Measurements from ENCODE around the gene DSCAML1.
"Not testable (repeated sequence)": the region's sequence is repeated elsewhere in the genome, so short reads cannot be mapped to it uniquely, and the experiment has no call there.

The DSCAML1 gene

DNA sequence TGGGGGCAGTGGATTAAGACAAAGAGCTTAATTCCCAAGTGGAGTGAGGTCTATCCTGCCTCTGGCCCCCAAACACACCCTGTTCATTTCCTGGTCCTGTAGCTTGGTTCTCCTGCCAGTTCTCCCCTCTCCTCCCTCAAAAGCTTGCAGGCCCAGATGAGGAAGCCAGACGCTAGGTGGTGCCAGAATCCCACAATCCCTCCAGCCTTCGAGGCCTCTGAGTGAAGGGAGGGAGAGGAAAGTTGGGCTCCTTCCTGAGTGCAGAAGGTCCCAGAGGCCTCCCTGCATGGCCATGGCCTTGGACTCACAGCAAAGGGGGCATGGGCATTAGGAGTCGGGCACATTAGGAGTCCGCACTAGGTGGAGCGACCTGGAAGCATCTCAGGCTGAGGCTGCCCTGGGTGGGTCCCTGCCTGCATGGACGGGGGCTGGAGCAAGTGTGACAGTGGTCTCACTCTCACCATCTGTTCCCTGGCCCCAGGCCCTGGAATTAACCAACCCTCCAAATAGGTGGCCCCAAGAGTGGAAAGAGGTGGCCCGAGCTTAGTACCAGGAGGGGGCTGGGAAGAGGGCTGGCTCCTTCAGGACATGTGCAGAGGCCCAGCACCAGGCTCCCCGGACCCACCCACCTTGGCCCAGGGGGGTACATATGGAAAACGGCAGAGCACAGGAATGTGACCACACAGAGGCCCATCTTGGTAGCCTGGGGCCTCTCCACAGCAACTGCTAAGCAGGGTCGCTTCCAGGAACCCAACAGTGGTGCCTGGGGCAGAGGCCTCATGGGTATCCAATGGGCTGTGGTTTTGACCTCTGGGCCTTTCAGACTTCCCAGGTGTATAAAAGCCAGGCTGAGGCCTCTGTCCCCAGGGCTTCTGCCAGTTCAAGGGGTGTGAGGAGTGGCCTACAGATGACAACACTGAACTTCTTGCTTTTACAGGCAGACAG, 22.4 kb upstream of the DSCAML1 start:
- DNase-seq (ENCODE audit: insufficient read length, low spot score) (no peak), FAIRE-seq (peak; percentile 50)
- TF ChIP-seq POLR2AphosphoS5 (IDR thresholded peaks at IDR 0.05; ENCODE audit: low read depth, low read length) = no peak
- TF ChIP-seq SPI1 (IDR thresholded peaks at IDR 0.05; ENCODE audit: low read depth, low read length) = no peak
- no peak for TF ChIP-seq TAF1 (IDR thresholded peaks at IDR 0.05; ENCODE audit: low read depth, low read length)
- TF ChIP-seq POLR2A (IDR thresholded peaks at IDR 0.05; ENCODE audit: low read depth, low read length) = no peak
- TF ChIP-seq POU2F2 (IDR thresholded peaks at IDR 0.05; ENCODE audit: low read depth, low read length) = no peak
- no peak for TF ChIP-seq PAX5 (IDR thresholded peaks at IDR 0.05; ENCODE audit: insufficient read depth, low read length, severe bottlenecking)

DNA sequence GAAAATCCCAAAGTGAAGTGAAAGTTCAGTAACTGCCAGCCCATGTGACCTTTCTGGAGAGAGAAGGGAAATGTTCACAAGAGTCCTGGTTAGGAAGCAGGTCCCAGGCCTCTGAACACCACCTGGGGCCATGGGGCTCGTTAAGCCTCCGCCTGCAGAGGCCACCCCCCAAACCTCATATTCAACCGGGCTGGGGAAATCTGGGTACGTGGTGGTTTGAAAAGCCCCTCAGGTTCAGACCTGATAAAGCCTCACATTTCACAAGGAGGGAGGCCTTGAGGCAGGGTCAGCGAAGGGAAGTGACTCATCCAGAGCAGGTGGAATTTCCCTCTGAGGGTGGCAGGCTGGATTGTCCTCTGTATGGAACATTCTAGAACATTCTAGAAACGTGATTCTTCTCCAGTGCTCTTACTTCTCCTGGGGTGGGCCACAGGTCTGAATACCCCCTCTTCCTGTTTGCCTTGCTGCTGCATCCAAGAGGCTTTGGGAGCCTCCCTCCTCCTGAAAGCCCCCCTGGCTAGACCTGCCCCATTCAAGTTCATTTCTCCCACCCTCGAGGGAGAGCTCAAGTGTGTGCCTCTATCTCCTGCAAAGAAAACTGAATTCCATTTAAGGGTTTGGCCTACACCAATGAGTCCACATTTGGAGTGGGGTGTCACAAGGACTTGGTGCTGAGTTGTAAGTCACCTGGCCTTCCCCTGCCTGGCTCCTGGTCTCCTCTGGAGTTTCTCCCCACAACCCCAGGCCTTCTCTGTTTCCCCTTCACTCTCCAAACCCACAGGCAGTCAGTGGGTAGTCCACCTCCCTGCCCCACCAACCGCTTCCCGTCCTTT, 21.2 kb upstream of the DSCAML1 start:
- DNase-seq (ENCODE audit: insufficient read length, low spot score) (no peak), FAIRE-seq (no peak)
- peak; percentile 51 for TF ChIP-seq SPI1 (IDR thresholded peaks at IDR 0.05; ENCODE audit: low read depth, low read length)
- TF ChIP-seq POU2F2 (IDR thresholded peaks at IDR 0.05; ENCODE audit: low read depth, low read length) = no peak

DNA sequence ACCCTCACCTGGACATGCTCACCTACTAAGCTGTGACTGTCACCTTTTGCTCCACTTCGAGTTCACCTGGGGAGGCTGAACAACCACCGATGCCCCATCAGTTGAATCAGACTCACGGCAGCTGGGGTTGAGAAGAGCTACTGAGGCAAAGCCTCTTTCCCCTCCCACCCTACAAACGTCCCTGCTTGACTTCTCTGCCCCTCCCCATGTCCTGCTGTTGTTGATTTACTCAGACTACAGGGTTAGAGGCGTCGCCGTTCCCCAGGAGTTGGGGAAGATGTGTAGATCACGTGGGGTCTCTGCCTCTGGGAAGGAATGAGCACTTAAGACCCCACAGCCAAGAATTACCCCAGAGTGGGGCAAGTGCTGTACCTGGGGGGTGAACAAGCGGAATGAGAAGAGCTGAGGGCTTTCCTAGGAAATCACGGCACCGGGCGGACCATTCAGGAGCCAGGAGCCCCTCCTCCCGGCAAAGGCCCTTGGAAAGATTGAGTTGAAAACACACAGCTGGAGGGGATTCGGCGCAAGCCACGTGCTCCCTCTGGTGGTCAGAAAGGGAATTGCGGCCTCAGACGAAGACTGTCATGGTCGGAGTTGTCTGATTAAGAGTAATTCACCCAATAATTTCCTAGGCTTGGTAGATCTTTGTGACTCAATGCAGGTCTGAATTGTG, 20.5 kb upstream of the DSCAML1 start:
- DNase-seq (ENCODE audit: insufficient read length, low spot score) (no peak), FAIRE-seq (peak; percentile 97)
- TF ChIP-seq POLR2AphosphoS5 (IDR thresholded peaks at IDR 0.05; ENCODE audit: low read depth, low read length) (no peak), TAF1 (IDR thresholded peaks at IDR 0.05; ENCODE audit: low read depth, low read length) (peak; percentile 52; the same call in 1 of the 2 replicates)

DNA sequence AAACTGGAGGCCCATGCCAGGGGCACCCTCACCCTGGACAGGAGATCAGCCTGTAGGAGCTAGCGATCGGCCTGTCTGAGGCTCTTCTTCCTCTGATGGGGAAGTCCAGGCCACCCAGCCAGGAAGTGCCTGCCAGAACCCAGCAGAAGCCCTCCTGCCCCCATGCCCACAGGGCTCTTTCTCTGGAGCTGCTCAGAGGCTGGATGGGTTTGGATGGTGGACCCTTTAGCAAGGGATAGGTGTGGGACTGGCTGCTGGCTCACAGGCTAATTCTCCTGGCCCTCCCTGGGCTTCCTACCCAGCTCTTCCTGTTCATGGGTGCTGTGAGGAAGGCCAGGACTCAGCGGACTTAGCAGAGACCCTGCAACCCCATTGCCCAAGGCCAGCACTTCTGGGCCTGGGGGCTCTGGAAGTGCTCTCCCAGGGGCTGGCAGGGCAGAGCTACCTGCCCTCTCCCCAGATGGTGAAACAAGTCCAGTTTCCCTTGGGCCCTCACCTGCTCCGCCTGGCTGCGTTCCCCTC, 19.9 kb upstream of the DSCAML1 start:
- FAIRE-seq (no peak), DNase-seq (ENCODE audit: insufficient read length, low spot score) (no peak)
- TF ChIP-seq TAF1 (IDR thresholded peaks at IDR 0.05; ENCODE audit: low read depth, low read length) (no peak), SPI1 (IDR thresholded peaks at IDR 0.05; ENCODE audit: low read depth, low read length) (0 out of 2 replicates have a peak, but pooled peaks have one; percentile 23), POLR2A (IDR thresholded peaks at IDR 0.05; ENCODE audit: low read depth, low read length) (no peak), POU2F2 (IDR thresholded peaks at IDR 0.05; ENCODE audit: low read depth, low read length) (no peak), PAX5 (IDR thresholded peaks at IDR 0.05; ENCODE audit: insufficient read depth, low read length, severe bottlenecking) (no peak)

DNA sequence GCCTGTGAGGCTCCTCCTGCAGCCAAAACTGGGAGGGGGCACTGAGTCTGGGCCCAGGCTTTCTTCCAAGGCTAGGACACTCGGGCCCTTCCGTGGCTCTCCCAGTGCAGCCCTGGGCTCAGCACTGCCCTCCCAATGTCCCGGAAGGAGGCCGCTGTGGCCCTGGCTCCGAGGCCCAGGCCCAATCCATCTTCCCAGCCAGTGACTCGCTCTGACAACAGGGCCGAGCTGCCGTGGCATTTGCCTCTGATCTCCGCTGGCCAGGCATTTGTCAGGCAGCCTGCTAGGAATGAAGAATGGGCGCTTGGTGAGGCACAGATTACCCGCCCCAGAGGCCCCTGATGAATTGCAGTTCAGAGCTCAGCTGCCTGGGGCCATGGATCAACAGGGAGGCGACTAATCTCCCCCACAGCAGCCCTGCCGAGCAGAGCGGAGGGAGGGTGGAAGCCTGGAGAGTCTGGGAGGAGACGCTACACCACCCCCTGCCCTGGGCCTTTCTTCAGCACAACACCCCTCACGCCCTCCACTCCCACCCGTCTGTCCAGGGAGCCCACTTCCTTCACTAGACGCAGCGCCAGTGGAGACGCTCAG, 19.2 kb upstream of the DSCAML1 start:
- DNase-seq (ENCODE audit: insufficient read length, low spot score) (no peak), FAIRE-seq (peak; percentile 80)
- TF ChIP-seq TAF1 (IDR thresholded peaks at IDR 0.05; ENCODE audit: low read depth, low read length) (no peak), POLR2AphosphoS5 (IDR thresholded peaks at IDR 0.05; ENCODE audit: low read depth, low read length) (no peak), POU2F2 (IDR thresholded peaks at IDR 0.05; ENCODE audit: low read depth, low read length) (no peak), PAX5 (IDR thresholded peaks at IDR 0.05; ENCODE audit: insufficient read depth, low read length, severe bottlenecking) (no peak), SPI1 (IDR thresholded peaks at IDR 0.05; ENCODE audit: low read depth, low read length) (no peak), POLR2A (IDR thresholded peaks at IDR 0.05; ENCODE audit: low read depth, low read length) (no peak)

DNA sequence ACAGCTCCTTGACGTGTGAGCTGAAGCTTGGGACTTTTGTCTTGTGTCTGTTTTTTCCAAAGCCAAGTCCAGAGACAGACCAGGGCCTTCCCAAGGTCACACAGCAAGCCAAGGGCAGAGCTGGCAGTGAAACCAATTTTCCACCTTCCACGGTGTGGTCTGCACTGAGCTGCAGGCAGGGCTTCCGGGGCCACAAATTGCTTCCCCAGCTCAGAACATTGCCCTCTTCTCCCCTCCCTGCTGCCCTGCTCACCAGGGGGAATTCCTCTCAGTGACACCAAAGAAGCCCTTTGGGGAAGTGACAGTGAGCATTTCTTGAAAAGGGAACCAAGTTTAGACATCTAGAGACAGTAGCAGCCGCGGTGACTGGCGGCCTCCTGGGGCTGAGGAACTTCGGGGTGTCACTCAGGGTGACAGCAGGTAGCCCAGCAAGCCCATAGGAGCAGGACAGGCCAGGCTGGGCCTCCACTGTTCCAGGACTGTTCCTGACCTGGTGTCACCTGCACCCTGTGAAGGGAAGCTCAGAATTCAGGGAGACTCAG, 18.3 kb upstream of the DSCAML1 start:
- FAIRE-seq (peak; percentile 98), DNase-seq (ENCODE audit: insufficient read length, low spot score) (peak; percentile 56)
- TF ChIP-seq PAX5 (IDR thresholded peaks at IDR 0.05; ENCODE audit: insufficient read depth, low read length, severe bottlenecking) (no peak), POLR2AphosphoS5 (IDR thresholded peaks at IDR 0.05; ENCODE audit: low read depth, low read length) (peak; percentile 2), TAF1 (IDR thresholded peaks at IDR 0.05; ENCODE audit: low read depth, low read length) (peak; percentile 48; the same call in 1 of the 2 replicates), POU2F2 (IDR thresholded peaks at IDR 0.05; ENCODE audit: low read depth, low read length) (no peak), SPI1 (IDR thresholded peaks at IDR 0.05; ENCODE audit: low read depth, low read length) (peak; percentile 92), POLR2A (IDR thresholded peaks at IDR 0.05; ENCODE audit: low read depth, low read length) (no peak; the same call in 1 of the 2 replicates)

DNA sequence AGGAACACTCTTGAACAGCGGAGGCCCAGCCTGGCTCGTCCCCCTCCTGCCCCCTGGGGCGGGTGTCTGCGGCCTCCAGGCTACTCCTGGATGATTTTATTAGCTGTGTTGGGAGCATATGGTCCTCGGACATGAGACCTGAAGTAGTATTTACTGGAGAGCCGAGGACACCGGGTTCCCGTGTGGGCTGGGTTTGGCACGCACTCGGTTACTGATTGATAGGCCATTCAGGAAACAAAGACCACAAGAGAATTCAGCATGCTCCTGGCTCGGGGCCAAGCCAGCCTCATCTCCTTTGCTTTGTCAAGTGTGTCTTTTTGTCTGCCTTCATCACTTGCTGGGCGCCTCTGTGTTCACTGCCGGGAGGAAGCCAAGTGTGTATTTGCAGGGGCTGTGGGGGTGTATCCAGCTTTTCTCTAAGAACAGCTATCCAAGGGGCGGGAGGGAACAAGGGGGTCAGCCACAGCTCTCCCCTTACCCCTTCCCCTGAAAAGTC, 17.8 kb upstream of the DSCAML1 start:
- no peak for DNase-seq (ENCODE audit: insufficient read length, low spot score)
- FAIRE-seq = no peak

DNA sequence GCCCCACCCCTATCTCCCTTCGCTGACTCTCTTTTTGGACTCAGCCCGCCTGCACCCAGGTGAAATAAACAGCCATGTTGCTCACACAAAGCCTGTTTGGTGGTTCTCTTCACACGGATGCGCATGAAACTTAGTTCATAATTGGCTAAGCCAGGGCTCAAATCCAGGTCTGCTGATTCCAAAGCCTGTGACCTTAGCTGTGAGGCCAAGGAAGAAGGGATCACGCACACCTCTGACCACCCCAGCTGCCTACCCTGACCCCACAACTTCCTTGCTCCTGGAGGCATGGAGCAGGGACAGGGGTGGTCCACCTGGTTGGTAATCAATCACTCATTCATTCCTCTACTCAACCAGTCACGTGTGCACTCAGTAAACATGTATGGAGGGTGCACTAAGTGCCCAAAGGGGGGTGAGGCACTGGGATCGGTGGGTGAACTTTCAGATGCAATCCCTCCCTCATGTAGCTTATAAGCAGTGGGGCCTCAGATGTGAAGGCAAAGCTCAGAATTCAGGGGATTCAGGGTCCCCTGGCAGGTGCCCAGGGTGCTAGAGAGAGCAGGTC, 17.3 kb upstream of the DSCAML1 start:
- DNase-seq (ENCODE audit: insufficient read length, low spot score) (no peak), FAIRE-seq (no peak)
- TF ChIP-seq POLR2A (IDR thresholded peaks at IDR 0.05; ENCODE audit: low read depth, low read length) (no peak), POLR2AphosphoS5 (IDR thresholded peaks at IDR 0.05; ENCODE audit: low read depth, low read length) (no peak)

More for the DNA sequence above, 17.8 kb upstream of the DSCAML1 start:
- TF ChIP-seq TAF1 (IDR thresholded peaks at IDR 0.05; ENCODE audit: low read depth, low read length) (no peak), PAX5 (IDR thresholded peaks at IDR 0.05; ENCODE audit: insufficient read depth, low read length, severe bottlenecking) (peak; percentile 66)

DNA sequence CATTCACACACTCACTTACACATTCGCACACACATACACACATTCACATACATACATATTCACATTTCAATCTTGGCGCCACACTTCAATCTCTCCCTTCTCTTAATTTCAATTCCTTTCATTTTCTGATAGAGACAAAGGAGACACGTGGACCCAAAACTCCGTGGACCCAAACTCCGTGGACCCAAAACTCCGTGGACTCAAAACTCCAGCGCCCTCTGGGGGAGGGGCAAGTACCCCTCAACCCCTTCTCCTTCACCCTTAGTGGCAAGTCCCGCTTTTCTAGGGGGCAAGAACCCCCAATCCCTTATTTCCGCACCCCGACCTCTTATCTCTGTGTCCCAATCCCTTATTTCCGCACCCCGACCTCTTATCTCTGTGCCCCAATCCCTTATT, 13.0 kb upstream of the DSCAML1 start:
- not testable (repeated sequence) for DNase-seq (ENCODE audit: insufficient read length, low spot score); FAIRE-seq

All from GM12891 (cell line).